ENCODE measurements around the gene CTTN.

Gene CTTN

GRCh38 chr11:70428701-70429427 is 30.5 kb downstream of the CTTN start:
- no peak overlapping the region for H3K27ac ChIP-seq (ENCODE audit: low read depth, low read length)
- peaks cover 36% of the 10 kb centered on the region for H3K36me3 ChIP-seq (ENCODE audit: insufficient read depth, low read length)

GRCh38 chr11:70429428-70429705 is 31.0 kb downstream of the CTTN start:
- Histone ChIP-seq H3K27ac (ENCODE audit: low read depth, low read length) (no peak overlapping the region), H3K4me3 (ENCODE audit: low read depth, low read length) (no peak overlapping the region), H3K27me3 (ENCODE audit: insufficient read depth, low read length) (no peaks in the 10 kb centered on the region), H2AFZ (ENCODE audit: low read length, unreplicated experiment) (no peak overlapping the region), H3K36me3 (ENCODE audit: insufficient read depth, low read length) (peaks cover 36% of the 10 kb centered on the region), H3K4me1 (ENCODE audit: control insufficient read depth, insufficient read depth, low read length, unreplicated experiment) (peaks cover 2% of the 10 kb centered on the region), H3K79me2 (ENCODE audit: control insufficient read depth, insufficient read depth, low read length, unreplicated experiment) (peaks cover 15% of the 10 kb centered on the region)

More at GRCh38 chr11:70428701-70429427, 30.5 kb downstream of the CTTN start:
- Histone ChIP-seq H2AFZ (ENCODE audit: low read length, unreplicated experiment) (no peak overlapping the region), H3K4me3 (ENCODE audit: low read depth, low read length) (no peak overlapping the region), H3K4me1 (ENCODE audit: control insufficient read depth, insufficient read depth, low read length, unreplicated experiment) (peaks cover 5% of the 10 kb centered on the region), H3K27me3 (ENCODE audit: insufficient read depth, low read length) (no peaks in the 10 kb centered on the region), H3K79me2 (ENCODE audit: control insufficient read depth, insufficient read depth, low read length, unreplicated experiment) (peaks cover 15% of the 10 kb centered on the region)

GRCh38 chr11:70429724-70430521 is 31.6 kb downstream of the CTTN start:
- no peaks in the 10 kb centered on the region for H3K27me3 ChIP-seq (ENCODE audit: insufficient read depth, low read length)
- no peak overlapping the region for H2AFZ ChIP-seq (ENCODE audit: low read length, unreplicated experiment)
- peaks cover 9% of the 10 kb centered on the region for H3K79me2 ChIP-seq (ENCODE audit: control insufficient read depth, insufficient read depth, low read length, unreplicated experiment)
- peaks cover 38% of the 10 kb centered on the region for H3K36me3 ChIP-seq (ENCODE audit: insufficient read depth, low read length)
- H3K4me3 ChIP-seq (ENCODE audit: low read depth, low read length): no peak overlapping the region
- no peak overlapping the region for H3K27ac ChIP-seq (ENCODE audit: low read depth, low read length)
- no peaks in the 10 kb centered on the region for H3K4me1 ChIP-seq (ENCODE audit: control insufficient read depth, insufficient read depth, low read length, unreplicated experiment)

- Histone ChIP-seq H3K79me2 (ENCODE audit: control insufficient read depth, insufficient read depth, low read length, unreplicated experiment) (peaks cover 4% of the 10 kb centered on the region), H3K36me3 (ENCODE audit: insufficient read depth, low read length) (peaks cover 29% of the 10 kb centered on the region), H3K4me3 (ENCODE audit: low read depth, low read length) (no peak overlapping the region), H2AFZ (ENCODE audit: low read length, unreplicated experiment) (no peak overlapping the region), H3K27me3 (ENCODE audit: insufficient read depth, low read length) (no peaks in the 10 kb centered on the region), H3K27ac (ENCODE audit: low read depth, low read length) (no peak overlapping the region), H3K4me1 (ENCODE audit: control insufficient read depth, insufficient read depth, low read length, unreplicated experiment) (no peaks in the 10 kb centered on the region)
Measured at GRCh38 chr11:70430671-70431574, 32.6 kb downstream of the CTTN start.

GRCh38 chr11:70431611-70432010 is 33.3 kb downstream of the CTTN start:
- H3K4me1 ChIP-seq (ENCODE audit: control insufficient read depth, insufficient read depth, low read length, unreplicated experiment): no peaks in the 10 kb centered on the region
- peaks cover 4% of the 10 kb centered on the region for H3K79me2 ChIP-seq (ENCODE audit: control insufficient read depth, insufficient read depth, low read length, unreplicated experiment)
- no peak overlapping the region for H3K4me3 ChIP-seq (ENCODE audit: low read depth, low read length)
- no peak overlapping the region for H2AFZ ChIP-seq (ENCODE audit: low read length, unreplicated experiment)
- H3K27ac ChIP-seq (ENCODE audit: low read depth, low read length): no peak overlapping the region
- no peaks in the 10 kb centered on the region for H3K27me3 ChIP-seq (ENCODE audit: insufficient read depth, low read length)
- H3K36me3 ChIP-seq (ENCODE audit: insufficient read depth, low read length): peaks cover 30% of the 10 kb centered on the region

GRCh38 chr11:70432065-70432464 is 33.7 kb downstream of the CTTN start:
- no peak overlapping the region for H3K27ac ChIP-seq (ENCODE audit: low read depth, low read length)
- no peaks in the 10 kb centered on the region for H3K4me1 ChIP-seq (ENCODE audit: control insufficient read depth, insufficient read depth, low read length, unreplicated experiment)
- H3K4me3 ChIP-seq (ENCODE audit: low read depth, low read length): no peak overlapping the region
- peaks cover 4% of the 10 kb centered on the region for H3K79me2 ChIP-seq (ENCODE audit: control insufficient read depth, insufficient read depth, low read length, unreplicated experiment)
- H3K27me3 ChIP-seq (ENCODE audit: insufficient read depth, low read length): no peaks in the 10 kb centered on the region
- no peak overlapping the region for H2AFZ ChIP-seq (ENCODE audit: low read length, unreplicated experiment)
- peaks cover 30% of the 10 kb centered on the region for H3K36me3 ChIP-seq (ENCODE audit: insufficient read depth, low read length)

GRCh38 chr11:70432580-70432979 is 34.3 kb downstream of the CTTN start:
- H3K4me1 ChIP-seq (ENCODE audit: control insufficient read depth, insufficient read depth, low read length, unreplicated experiment): no peaks in the 10 kb centered on the region
- peaks cover 2% of the 10 kb centered on the region for H3K79me2 ChIP-seq (ENCODE audit: control insufficient read depth, insufficient read depth, low read length, unreplicated experiment)
- no peak overlapping the region for H3K27ac ChIP-seq (ENCODE audit: low read depth, low read length)
- H3K4me3 ChIP-seq (ENCODE audit: low read depth, low read length): no peak overlapping the region
- H2AFZ ChIP-seq (ENCODE audit: low read length, unreplicated experiment): no peak overlapping the region
- no peaks in the 10 kb centered on the region for H3K27me3 ChIP-seq (ENCODE audit: insufficient read depth, low read length)
- peaks cover 26% of the 10 kb centered on the region for H3K36me3 ChIP-seq (ENCODE audit: insufficient read depth, low read length)

GRCh38 chr11:70433038-70433437 is 34.7 kb downstream of the CTTN start:
- Histone ChIP-seq H3K27ac (ENCODE audit: low read depth, low read length) (no peak overlapping the region), H3K4me1 (ENCODE audit: control insufficient read depth, insufficient read depth, low read length, unreplicated experiment) (no peaks in the 10 kb centered on the region), H3K27me3 (ENCODE audit: insufficient read depth, low read length) (no peaks in the 10 kb centered on the region), H3K79me2 (ENCODE audit: control insufficient read depth, insufficient read depth, low read length, unreplicated experiment) (no peaks in the 10 kb centered on the region), H3K4me3 (ENCODE audit: low read depth, low read length) (no peak overlapping the region), H3K36me3 (ENCODE audit: insufficient read depth, low read length) (peaks cover 27% of the 10 kb centered on the region), H2AFZ (ENCODE audit: low read length, unreplicated experiment) (no peak overlapping the region)

- no peak overlapping the region for H3K27ac ChIP-seq (ENCODE audit: low read depth, low read length)
- H3K4me3 ChIP-seq (ENCODE audit: low read depth, low read length): no peak overlapping the region
- H3K4me1 ChIP-seq (ENCODE audit: control insufficient read depth, insufficient read depth, low read length, unreplicated experiment): no peaks in the 10 kb centered on the region
- no peaks in the 10 kb centered on the region for H3K27me3 ChIP-seq (ENCODE audit: insufficient read depth, low read length)
- H2AFZ ChIP-seq (ENCODE audit: low read length, unreplicated experiment): no peak overlapping the region
- H3K79me2 ChIP-seq (ENCODE audit: control insufficient read depth, insufficient read depth, low read length, unreplicated experiment): no peaks in the 10 kb centered on the region
- H3K36me3 ChIP-seq (ENCODE audit: insufficient read depth, low read length): peaks cover 29% of the 10 kb centered on the region
Measured at GRCh38 chr11:70433526-70433925, 35.2 kb downstream of the CTTN start.

- H2AFZ ChIP-seq (ENCODE audit: low read length, unreplicated experiment): no peak overlapping the region
- H3K4me1 ChIP-seq (ENCODE audit: control insufficient read depth, insufficient read depth, low read length, unreplicated experiment): no peaks in the 10 kb centered on the region
- no peaks in the 10 kb centered on the region for H3K79me2 ChIP-seq (ENCODE audit: control insufficient read depth, insufficient read depth, low read length, unreplicated experiment)
- no peak overlapping the region for H3K27ac ChIP-seq (ENCODE audit: low read depth, low read length)
- H3K4me3 ChIP-seq (ENCODE audit: low read depth, low read length): no peak overlapping the region
- H3K36me3 ChIP-seq (ENCODE audit: insufficient read depth, low read length): peaks cover 25% of the 10 kb centered on the region; the same call in 1 of the 2 replicates
- H3K27me3 ChIP-seq (ENCODE audit: insufficient read depth, low read length): no peaks in the 10 kb centered on the region
Measured at GRCh38 chr11:70433966-70434812, 35.9 kb downstream of the CTTN start.

All from ACC112 (cell line).